Limb (tissue), 2 donors: ENCODE measurements around the gene FBXL15.
A peak's percentile ranks its signal among the peaks of the same experiment; 100 is the strongest.

Source experiments
- DNase-seq, 2 donors: peaks; one replicate each; pipeline ENCODE4 v3.0.0-alpha.2; 2016; ENCODE audit errors: extremely low spot score in 2 of 2

The FBXL15 gene

GRCh38 chr10:102424916-102425315 lies 4.3 kb downstream of the FBXL15 start:
- peak in 1 of 2 donors; percentile 29 for DNase-seq

- peak in 1 of 2 donors; percentile 40 for DNase-seq
Measured at GRCh38 chr10:102425444-102425843, 4.8 kb downstream of the FBXL15 start.

GRCh38 chr10:102426803-102427287 lies 6.2 kb downstream of the FBXL15 start:
- no peak for DNase-seq

- no peak for DNase-seq
Measured at GRCh38 chr10:102429468-102429867, 8.8 kb downstream of the FBXL15 start.

GRCh38 chr10:102431452-102432124 lies 11.0 kb downstream of the FBXL15 start:
- DNase-seq = no peak

- DNase-seq = peak; percentile 95 to 98
Measured at GRCh38 chr10:102432162-102432950, 11.7 kb downstream of the FBXL15 start, which contains the start of gene CUEDC2. Gene CUEDC2, minus strand, starts transcription at chr10:102432574. Its CDS starts 7,386 bp downstream, at chr10:102425188.

GRCh38 chr10:102433619-102434046 lies 13.0 kb downstream of the FBXL15 start:
- no peak for DNase-seq

- no peak for DNase-seq
Measured at GRCh38 chr10:102434394-102435132, 13.9 kb downstream of the FBXL15 start.

GRCh38 chr10:102435133-102435497 lies 14.5 kb downstream of the FBXL15 start:
- DNase-seq = no peak

- DNase-seq = peak in 1 of 2 donors; percentile 26
Measured at GRCh38 chr10:102435529-102436233, 15.0 kb downstream of the FBXL15 start.

- no peak for DNase-seq
Measured at GRCh38 chr10:102436312-102436711, 15.7 kb downstream of the FBXL15 start.

- no peak for DNase-seq
Measured at GRCh38 chr10:102437515-102437914, 16.9 kb downstream of the FBXL15 start.

- DNase-seq = no peak
Measured at GRCh38 chr10:102438374-102438773, 17.7 kb downstream of the FBXL15 start.

- DNase-seq = no peak
Measured at GRCh38 chr10:102444851-102445250, 24.2 kb downstream of the FBXL15 start.

- peak in 1 of 2 donors; percentile 65 for DNase-seq
Measured at GRCh38 chr10:102449321-102450123, 28.9 kb downstream of the FBXL15 start.

- no peak for DNase-seq
Measured at GRCh38 chr10:102450124-102450373, 29.4 kb downstream of the FBXL15 start.

GRCh38 chr10:102450374-102451104 lies 29.9 kb downstream of the FBXL15 start:
- peak; percentile 84 to 89 for DNase-seq

- DNase-seq = no peak
Measured at GRCh38 chr10:102451105-102451969, 30.7 kb downstream of the FBXL15 start, which contains the start of gene C10orf95. Gene C10orf95, minus strand, starts transcription at chr10:102451543. Its CDS starts 450 bp downstream, at chr10:102451093.
